ENCODE data around the gene KIF25.

The KIF25 gene

GRCh38 chr6:167997642-167998041 is at the start of gene KIF25:
Gene KIF25, plus strand, starts transcription at chr6:167997671. Its CDS starts 31,915 bp downstream, at chr6:168029586.
- DNase-seq: no peak

GRCh38 chr6:167947716-167948115 is 49.8 kb upstream of the KIF25 start:
- no peak for DNase-seq

GRCh38 chr6:167948716-167949115 is 48.8 kb upstream of the KIF25 start:
- DNase-seq: no peak

GRCh38 chr6:167949121-167949684 is 48.3 kb upstream of the KIF25 start:
- DNase-seq: no peak

GRCh38 chr6:167951781-167952511 is 45.5 kb upstream of the KIF25 start:
- no peak for DNase-seq

GRCh38 chr6:167952512-167952859 is 45.0 kb upstream of the KIF25 start:
- DNase-seq: no peak

GRCh38 chr6:167953551-167953950 is 43.9 kb upstream of the KIF25 start:
- no peak for DNase-seq

- DNase-seq: no peak
Observed at GRCh38 chr6:167954151-167954550, 43.3 kb upstream of the KIF25 start.

GRCh38 chr6:167956491-167956890 is 41.0 kb upstream of the KIF25 start:
- DNase-seq: no peak

- DNase-seq: no peak
Observed at GRCh38 chr6:167956983-167957492, 40.4 kb upstream of the KIF25 start.

- no peak for DNase-seq
Observed at GRCh38 chr6:167957626-167958025, 39.8 kb upstream of the KIF25 start.

GRCh38 chr6:167960579-167960978 is 36.9 kb upstream of the KIF25 start:
- no peak for DNase-seq

GRCh38 chr6:167962711-167963110 is 34.8 kb upstream of the KIF25 start:
- DNase-seq: no peak

- DNase-seq: no peak
Observed at GRCh38 chr6:167963589-167964057, 33.8 kb upstream of the KIF25 start.

- no peak for DNase-seq
Observed at GRCh38 chr6:167965592-167966539, 31.6 kb upstream of the KIF25 start.

- DNase-seq: no peak
Observed at GRCh38 chr6:167966540-167966905, 30.9 kb upstream of the KIF25 start.

- DNase-seq: peak in 1 of 2 experiments; percentile 22
Observed at GRCh38 chr6:167968091-167968490, 29.4 kb upstream of the KIF25 start.

- no peak for DNase-seq
Observed at GRCh38 chr6:167970230-167970629, 27.2 kb upstream of the KIF25 start.

- DNase-seq: no peak
Observed at GRCh38 chr6:167972193-167972592, 25.3 kb upstream of the KIF25 start.

GRCh38 chr6:167973148-167973885 is 24.2 kb upstream of the KIF25 start:
- no peak for DNase-seq

GRCh38 chr6:167974640-167975344 is 22.7 kb upstream of the KIF25 start:
- no peak for DNase-seq

GRCh38 chr6:167975458-167975857 is 22.0 kb upstream of the KIF25 start:
- no peak for DNase-seq

All from AML-193 (cell line).